ENCODE measurements around the gene PPM1H. TPM values are rescaled to one million over a fixed set of nuclear protein-coding genes. Genes with fewer than 3 reads are reported as not detected.

PPM1H gene
- total and polyA plus RNA-seq, 2 of the 8 experiments (the other 6 are each of a cell fraction or from before 2014, with no cell fraction given), result 16.4 to 36.1 TPM

GRCh38 chr12:62832027-62832426 is 102.9 kb downstream of the PPM1H start (continued):
- no peak for TF ChIP-seq CHD7 (IDR thresholded peaks at IDR 0.05; ENCODE audit: insufficient replicate concordance, low read length)
- no peak for TF ChIP-seq POLR2AphosphoS5 (IDR thresholded peaks at IDR 0.05; ENCODE audit: low read depth, low read length)
- TF ChIP-seq SIRT6 (IDR thresholded peaks at IDR 0.05; ENCODE audit: low read length), result no peak
- no peak for TF ChIP-seq CREB1 (IDR thresholded peaks at IDR 0.05)
- TF ChIP-seq ATF3 (IDR thresholded peaks at IDR 0.05; ENCODE audit: insufficient read depth, low read depth, low read length), result no peak
- TF ChIP-seq ASH2L (IDR thresholded peaks at IDR 0.05; ENCODE audit: low read length), result no peak
- TF ChIP-seq RFX5 (IDR thresholded peaks at IDR 0.05; ENCODE audit: borderline replicate concordance, low read depth, low read length), result no peak
- no peak for TF ChIP-seq SIN3A (conservative IDR thresholded peaks at IDR 0.05 in 1 of 2, IDR thresholded peaks at IDR 0.05 in 1 of 2; ENCODE audit: low read depth in 1 of 2, low read length in 2 of 2)
- TF ChIP-seq GABPA (IDR thresholded peaks at IDR 0.05; ENCODE audit: borderline replicate concordance, insufficient read depth, low read length), result no peak
- no peak for TF ChIP-seq EZH2 (IDR thresholded peaks at IDR 0.05; ENCODE audit: low read depth, low read length, severe bottlenecking)
- no peak for TF ChIP-seq TCF12 (IDR thresholded peaks at IDR 0.05; ENCODE audit: low read depth, low read length)
